Keratinocyte (primary cell): Measurements from ENCODE around the gene RGL1.

Experiments
- EZH2 ChIP-seq: IDR thresholded peaks from one replicate; pipeline ENCODE4 v1.6.1; 2012; ENCODE audit warnings: inconsistent platforms, mild to moderate bottlenecking, low read length, moderate library complexity
- TF ChIP-seq, protein P1 (sequence below), 3 experiments: IDR thresholded peaks in 1 of 3; conservative IDR thresholded peaks in 1 of 3; optimal IDR thresholded peaks in 1 of 3; 2 replicates in 2 of 3; 3 replicates in 1 of 3; pipeline versions ENCODE3 to v1.5.1; 2011; ENCODE audit warnings: low read length in 3 of 3, mild to moderate bottlenecking in 3 of 3, moderate library complexity in 2 of 3, control low read depth in 1 of 3, inconsistent platforms in 1 of 3; ENCODE audit not compliant: insufficient read depth in 2 of 3; ENCODE audit errors: extremely low read depth in 1 of 3

DNA sequence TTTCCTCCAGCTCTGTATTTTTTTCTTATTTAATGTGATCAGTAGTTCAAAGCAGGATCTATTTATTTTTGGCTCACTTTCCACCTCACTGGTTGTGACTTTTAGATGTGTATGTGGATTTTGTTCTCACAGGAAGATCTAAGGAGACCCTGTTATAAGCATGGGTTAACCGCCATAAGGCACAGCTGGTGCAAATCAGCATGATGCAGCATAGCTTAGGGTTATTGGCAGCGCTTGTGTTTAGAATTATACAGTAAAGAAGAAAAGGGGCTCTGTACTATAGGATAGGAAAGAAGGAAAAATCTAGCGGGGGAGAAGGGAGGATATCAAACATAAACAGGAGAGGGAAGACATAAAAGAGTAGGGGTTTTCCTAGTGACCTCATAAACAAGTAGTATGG is 26.9 kb upstream of the RGL1 start:
- TF ChIP-seq, protein P1, sequence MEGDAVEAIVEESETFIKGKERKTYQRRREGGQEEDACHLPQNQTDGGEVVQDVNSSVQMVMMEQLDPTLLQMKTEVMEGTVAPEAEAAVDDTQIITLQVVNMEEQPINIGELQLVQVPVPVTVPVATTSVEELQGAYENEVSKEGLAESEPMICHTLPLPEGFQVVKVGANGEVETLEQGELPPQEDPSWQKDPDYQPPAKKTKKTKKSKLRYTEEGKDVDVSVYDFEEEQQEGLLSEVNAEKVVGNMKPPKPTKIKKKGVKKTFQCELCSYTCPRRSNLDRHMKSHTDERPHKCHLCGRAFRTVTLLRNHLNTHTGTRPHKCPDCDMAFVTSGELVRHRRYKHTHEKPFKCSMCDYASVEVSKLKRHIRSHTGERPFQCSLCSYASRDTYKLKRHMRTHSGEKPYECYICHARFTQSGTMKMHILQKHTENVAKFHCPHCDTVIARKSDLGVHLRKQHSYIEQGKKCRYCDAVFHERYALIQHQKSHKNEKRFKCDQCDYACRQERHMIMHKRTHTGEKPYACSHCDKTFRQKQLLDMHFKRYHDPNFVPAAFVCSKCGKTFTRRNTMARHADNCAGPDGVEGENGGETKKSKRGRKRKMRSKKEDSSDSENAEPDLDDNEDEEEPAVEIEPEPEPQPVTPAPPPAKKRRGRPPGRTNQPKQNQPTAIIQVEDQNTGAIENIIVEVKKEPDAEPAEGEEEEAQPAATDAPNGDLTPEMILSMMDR (optimal IDR thresholded peaks at IDR 0.05 in 1 of 3, IDR thresholded peaks at IDR 0.05 in 1 of 3, conservative IDR thresholded peaks at IDR 0.05 in 1 of 3; ENCODE audit: extremely low read depth in 1 of 3, insufficient read depth in 2 of 3, low read length in 3 of 3): no peak
- TF ChIP-seq EZH2: no peak
